HepG2 (cell line): Measurements from ENCODE around the gene FAM168A. TPM values are rescaled to one million over a fixed set of nuclear protein-coding genes. Genes with fewer than 3 reads are reported as not detected.
"Not testable (repeated sequence)": the region's sequence is repeated elsewhere in the genome, so short reads cannot be mapped to it uniquely, and the experiment has no call there.

Source experiments
- ATAC-seq: fragments of 200-7000 bp; cut with Tn5 transposase; 3 replicates; pipeline ENCODE4 v1.9.1; 2020; ENCODE audit warnings: mild to moderate bottlenecking, moderate library complexity
- BruUV-seq: library from RNA; stranded (reverse); fragments of 400-500 nt; replicated peaks from 2 replicates; lab custom pipeline; 2021; lab: Mats Ljungman, UMichigan
- CTCF ChIA-PET: fragments of 300-600 bp; formaldehyde crosslinking; extraction: SDS; loops from one replicate; lab custom pipeline; 2021; ENCODE audit warnings: low total read pairs, inconsistent platforms, low intra/inter-chr PET ratio; lab: Yijun Ruan, JAX
- POLR2A ChIA-PET: fragments of 350-600 bp; sonication (Branson Sonifier 250); formaldehyde crosslinking; loops from one replicate; lab custom pipeline; 2020; ENCODE audit warnings: antibody characterized with exemption, inconsistent platforms; lab: Yijun Ruan, JAX
- DNase-seq: peaks from one replicate; pipeline ENCODE4 v3.0.0-alpha.2; 2015; ENCODE audit warnings: low spot score
- FAIRE-seq: peaks from 3 replicates; lab custom pipeline; 2011; peaks lifted over from hg19 to GRCh38; lab: Jason Lieb, UNC
- H2AFZ ChIP-seq: one replicate; pipeline ENCODE4 v1.6.1; 2011; ENCODE audit warnings: low read length, inconsistent platforms
- H3K27ac ChIP-seq: fragments of 300-600 bp; 3 replicates; pipeline ENCODE4 v1.8.0; 2011; ENCODE audit warnings: mixed run types, mild to moderate bottlenecking, mixed read lengths, low read length, inconsistent platforms; ENCODE audit not compliant: insufficient read depth; ENCODE audit errors: extremely low read length
- H3K27me3 ChIP-seq, 2 experiments: fragments of 200-600 bp in 1 of 2; 2 replicates in 1 of 2; 3 replicates in 1 of 2; pipeline versions ENCODE4 v1.6.0 to v1.8.0; 2011; ENCODE audit warnings: low read length in 2 of 2, mild to moderate bottlenecking in 2 of 2, moderate library complexity in 2 of 2, inconsistent platforms in 1 of 2; ENCODE audit not compliant: insufficient read depth in 2 of 2, control insufficient read depth in 1 of 2
- H3K36me3 ChIP-seq, 2 experiments: fragments of 200-600 bp in 1 of 2; replicated peaks in 1 of 2; 2 replicates in 1 of 2; 3 replicates in 1 of 2; pipeline versions ENCODE4 v1.5.1 to v1.8.0; 2011; ENCODE audit warnings: low read length in 2 of 2, inconsistent platforms in 1 of 2; ENCODE audit not compliant: insufficient read depth in 2 of 2, control insufficient read depth in 1 of 2
- H3K4me1 ChIP-seq: 2 replicates; pipeline ENCODE4 v1.5.1; 2012; ENCODE audit warnings: low read length, inconsistent platforms; ENCODE audit not compliant: insufficient read depth
- H3K4me2 ChIP-seq: 2 replicates; pipeline ENCODE4 v1.6.0; 2011; ENCODE audit warnings: low read depth, low read length, inconsistent platforms
- H3K4me3 ChIP-seq, 3 experiments: fragments of 200-600 bp in 1 of 3; sonication (generic), shearing (Covaris generic) in 1 of 3; replicated peaks in 1 of 3; 2 replicates each; pipeline ENCODE4 v1.5.1; 2011 to 2016; ENCODE audit warnings: low read length in 3 of 3, inconsistent platforms in 2 of 3, low read depth in 2 of 3, mild to moderate bottlenecking in 2 of 3, control low read depth in 1 of 3, mixed read lengths in 1 of 3; ENCODE audit not compliant: insufficient read depth in 1 of 3
- H3K79me2 ChIP-seq: one replicate; pipeline ENCODE4 v1.6.1; 2011; ENCODE audit warnings: low read length, inconsistent platforms; ENCODE audit not compliant: insufficient read depth
- H3K9ac ChIP-seq: 2 replicates; pipeline ENCODE4 v1.6.0; 2011; ENCODE audit warnings: mild to moderate bottlenecking, low read depth, low read length, inconsistent platforms; ENCODE audit not compliant: insufficient read depth
- H3K9me3 ChIP-seq: 2 replicates; pipeline ENCODE4 v1.5.1; 2012; ENCODE audit warnings: mild to moderate bottlenecking, low read length
- H4K20me1 ChIP-seq: 2 replicates; pipeline ENCODE4 v1.6.0; 2011; ENCODE audit warnings: inconsistent platforms, mild to moderate bottlenecking, low read length, moderate library complexity; ENCODE audit not compliant: insufficient read depth
- EP300 ChIP-seq, 3 experiments: sonication (generic) in 1 of 3; formaldehyde crosslinking in 1 of 3; IDR thresholded peaks; 2 replicates each; pipeline versions ENCODE4 v1.5.1 to v1.6.1; 2011 to 2020; ENCODE audit warnings: low read depth in 2 of 3, low read length in 2 of 3, borderline replicate concordance in 1 of 3, improper control_type of control experiment in 1 of 3, mild to moderate bottlenecking in 1 of 3, missing genetic modification reagents in 1 of 3, moderate library complexity in 1 of 3
- HIVEP1 ChIP-seq: sonication (generic); formaldehyde crosslinking; IDR thresholded peaks from 2 replicates; pipeline ENCODE4 v1.4.0; 2020; ENCODE audit warnings: mild to moderate bottlenecking, missing genetic modification reagents
- MIER3 ChIP-seq: IDR thresholded peaks from 2 replicates; pipeline ENCODE4 v1.6.1; 2016; ENCODE audit warnings: missing compliant biosample characterization, borderline replicate concordance
- SMARCE1 ChIP-seq: fragments of 450-650 bp; IDR thresholded peaks from 2 replicates; pipeline ENCODE4 v1.6.1; 2017; ENCODE audit warnings: borderline replicate concordance
- ZNF672 ChIP-seq: sonication (generic); formaldehyde crosslinking; IDR thresholded peaks from 2 replicates; pipeline ENCODE4 v1.8.1; 2022; ENCODE audit warnings: missing genetic modification reagents
- WGBS: methylation state at CpG from one replicate; pipeline ENCODE4 v1.1.6; 2017; ENCODE audit warnings: low lambda C conversion rate; 5-methylcytosine and 5-hydroxymethylcytosine counted together
- in situ Hi-C: cut with HindIII; loops from 2 replicates; pipeline ENCODE4 v1.10.0; 2017; ENCODE audit warnings: low pct_unique_long_range_greater_than_20kb; ENCODE audit not compliant: extremely low pct_ligation_motif_present
- intact Hi-C: fragments of 100-400 bp; cut with micrococcal nuclease; formaldehyde crosslinking; loops from one replicate; pipeline ENCODE4 v1.10.0; 2022; ENCODE audit not compliant: unreplicated experiment
- polyA plus RNA-seq, 8 experiments: library from polyadenylated mRNA; depleted of rRNA in 3 of 8; stranded (reverse) in 7 of 8; unstranded in 1 of 8; fragments of >200 nt; fragmentation: Illumina TruSeq in 4 of 8; extraction: Trizol in 4 of 8; gene quantifications; 2 replicates each; pipeline versions ENCODE4 v1.2.1 to v1.2.3, GENCODE V29; 2011 to 2016; ENCODE audit warnings: low read depth in 4 of 8, missing spikeins in 1 of 8, mixed read lengths in 1 of 8; ENCODE audit not compliant: insufficient read depth in 1 of 8
- total RNA-seq, 5 experiments: library from RNA; depleted of rRNA; stranded (reverse); fragments of >200 nt; fragmentation: Illumina TruSeq; extraction: Trizol; gene quantifications; 2 replicates each; pipeline ENCODE4 v1.2.3, GENCODE V29; 2016; ENCODE audit warnings: low read depth in 1 of 5

FAM168A gene
- total and polyA plus RNA-seq, 2 of the 13 experiments (the other 11 are each of a cell fraction or from before 2014, with no cell fraction given) = 13.9 to 15.8 TPM

- TF ChIP-seq HIVEP1 (CRISPR knock-in tag) = no peak
- TF ChIP-seq EP300 (IDR thresholded peaks at IDR 0.05; ENCODE audit: low read depth in 2 of 2, low read length in 2 of 2) = peak in 1 of 2 experiments; percentile 33; a peak in 1 of 4 replicates
- TF ChIP-seq EP300 (CRISPR knock-in tag; IDR thresholded peaks at IDR 0.05; ENCODE audit: borderline replicate concordance) = no peak
- no peak for TF ChIP-seq MIER3
- no peak for TF ChIP-seq ZNF672 (CRISPR knock-in tag)
- TF ChIP-seq SMARCE1 = no peak
Observed at GRCh38 chr11:73439002-73439843, 158.7 kb downstream of the FAM168A start (continued).

GRCh38 chr11:73436859-73437258 lies 161.1 kb downstream of the FAM168A start:
- ATAC-seq, H3K4me2 ChIP-seq, H3K36me3 ChIP-seq, FAIRE-seq, H3K27me3 ChIP-seq, POLR2A ChIA-PET, H3K79me2 ChIP-seq, H4K20me1 ChIP-seq, CTCF ChIA-PET, BruUV-seq, H3K9me3 ChIP-seq, H2AFZ ChIP-seq, intact Hi-C loops, H3K9ac ChIP-seq, in situ Hi-C loops, DNase-seq, H3K27ac ChIP-seq, H3K4me3 ChIP-seq: not testable (repeated sequence)
- WGBS = 97% methylated on average over 4 of the region's 4 CpGs
- peaks cover 19% of the 10 kb centered on the region for H3K4me1 ChIP-seq
